CD4-positive, alpha-beta T cell (primary cell): ENCODE data around the gene RBP3. TPM values are rescaled to one million over a fixed set of nuclear protein-coding genes. Genes with fewer than 3 reads are reported as not detected.

Experiments
- ATAC-seq: fragments of 200-7000 bp; cut with Tn5 transposase; one replicate; pipeline ENCODE4 v1.10.0; 2022; ENCODE audit warnings: mild to moderate bottlenecking; ENCODE audit not compliant: poor library complexity
- CTCF ChIA-PET: fragments of 350-600 bp; sonication (Branson Sonifier 250); formaldehyde crosslinking; loops from one replicate; lab custom pipeline; 2021; ENCODE audit warnings: antibody characterized with exemption, inconsistent platforms; lab: Charles Lee
- POLR2A ChIA-PET: fragments of 350-600 bp; sonication (Branson Sonifier 250); formaldehyde crosslinking; loops from one replicate; lab custom pipeline; 2021; ENCODE audit warnings: antibody characterized with exemption, inconsistent platforms; lab: Charles Lee
- DNase-seq, 14 experiments: peaks; one replicate each; pipeline ENCODE4 v3.0.0-alpha.2; 2013 to 2020; ENCODE audit warnings: mixed read lengths in 2 of 14
- H3K27ac ChIP-seq, 2 donors: one replicate each; pipeline versions ENCODE4 v1.5.1 to v1.7.0; 2013; ENCODE audit warnings: low read length in 2 of 2, low read depth in 1 of 2, mild to moderate bottlenecking in 1 of 2
- H3K27me3 ChIP-seq, 2 experiments: 1 replicate in 1 of 2; 2 replicates in 1 of 2; pipeline versions ENCODE4 v1.6.1 to v1.7.0; 2013; ENCODE audit warnings: low read length in 2 of 2, control low read depth in 1 of 2, mild to moderate bottlenecking in 1 of 2, moderate library complexity in 1 of 2; ENCODE audit not compliant: insufficient read depth in 2 of 2, control insufficient read depth in 1 of 2
- H3K36me3 ChIP-seq: one replicate; pipeline ENCODE4 v1.6.1; 2013; ENCODE audit warnings: low read length, control low read depth; ENCODE audit not compliant: insufficient read depth
- H3K4me1 ChIP-seq: one replicate; pipeline ENCODE4 v1.6.1; 2013; ENCODE audit warnings: low read length, control low read depth; ENCODE audit not compliant: insufficient read depth
- H3K4me3 ChIP-seq: one replicate; pipeline ENCODE4 v1.5.1; 2013; ENCODE audit warnings: mild to moderate bottlenecking, low read length, moderate library complexity
- H3K9me3 ChIP-seq, 2 experiments: 1 replicate in 1 of 2; 2 replicates in 1 of 2; pipeline versions ENCODE4 v1.6.1 to v1.7.0; 2013; ENCODE audit warnings: low read length in 2 of 2, mild to moderate bottlenecking in 2 of 2, control low read depth in 1 of 2, moderate library complexity in 1 of 2; ENCODE audit not compliant: control insufficient read depth in 1 of 2, insufficient read depth in 1 of 2
- H3K27ac Mint-ChIP-seq: one replicate; pipeline ENCODE4 v1.8.0; 2020; ENCODE audit warnings: mixed read lengths
- H3K27me3 Mint-ChIP-seq: one replicate; pipeline ENCODE4 v1.8.0; 2021; ENCODE audit warnings: mixed read lengths
- H3K36me3 Mint-ChIP-seq: one replicate; pipeline ENCODE4 v1.8.0; 2021; ENCODE audit warnings: low read depth, mixed read lengths
- H3K4me1 Mint-ChIP-seq: one replicate; pipeline ENCODE4 v1.8.0; 2021; ENCODE audit warnings: low read depth, mixed read lengths
- H3K4me3 Mint-ChIP-seq: one replicate; pipeline ENCODE4 v1.8.0; 2020; ENCODE audit warnings: mild to moderate bottlenecking, mixed read lengths
- H3K9me3 Mint-ChIP-seq: one replicate; pipeline ENCODE4 v1.8.0; 2020; ENCODE audit warnings: mixed read lengths
- intact Hi-C, 2 experiments: fragments of 100-400 bp; cut with DNase I in 1 of 2; cut with micrococcal nuclease in 1 of 2; formaldehyde crosslinking; loops; one replicate each; pipeline versions ENCODE4 v1.15.1 to v1.9.0; 2023 to 2025; cut with DNase I, micrococcal nuclease
- total RNA-seq, 174 experiments: library from RNA in 2 of 174; stranded (reverse) in 2 of 174; gene quantifications; one replicate each; pipeline ENCODE4 v1.2.3 and lab custom pipeline; 2021 to 2026
- TF ChIP-seq, protein P1 (sequence below): fragments of 200-600 bp; IDR thresholded peaks from one replicate; pipeline ENCODE4 v1.8.0; 2022; ENCODE audit warnings: antibody characterized with exemption, mild to moderate bottlenecking

The RBP3 gene
- total RNA-seq, 2 experiments from 2014 or later = not detected

DNA sequence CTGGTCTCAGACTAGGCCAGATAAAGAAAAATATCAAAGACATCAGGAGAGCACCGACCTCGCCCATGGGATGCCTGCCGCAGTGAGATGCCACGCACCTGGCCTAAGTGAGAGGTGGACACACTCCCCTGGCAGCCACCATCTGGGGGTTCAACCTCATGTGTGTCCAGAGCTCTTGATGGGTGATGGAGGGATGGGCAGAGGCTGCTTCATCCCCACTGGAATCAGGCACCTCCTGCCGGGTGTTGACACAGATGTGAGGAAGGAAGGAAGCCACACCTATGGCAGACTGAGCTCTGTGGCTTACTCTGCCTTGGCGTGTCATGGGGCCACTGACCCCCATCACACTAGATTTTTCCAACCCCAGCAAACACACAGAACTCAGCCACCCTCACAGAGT is 24.6 kb downstream of the RBP3 start:
- no peak overlapping the region for H3K4me3 Mint-ChIP-seq
- CTCF ChIA-PET = no interaction called here
- H3K4me1 ChIP-seq = no peaks in the 10 kb centered on the region
- peaks cover 6% of the 10 kb centered on the region for H3K4me1 Mint-ChIP-seq
- H3K27me3 Mint-ChIP-seq = peaks cover 34% of the 10 kb centered on the region
- H3K9me3 ChIP-seq = peaks cover 0 to 7% of the 10 kb centered on the region in 2 experiments
- peaks cover 12 to 17% of the 10 kb centered on the region in 2 experiments for H3K27me3 ChIP-seq
- no peak overlapping the region for H3K27ac ChIP-seq
- no peak overlapping the region for H3K27ac Mint-ChIP-seq
- intact Hi-C loops = no loop called here
- DNase-seq = peak in 1 of 14 experiments; percentile 29
- TF ChIP-seq, protein P1, sequence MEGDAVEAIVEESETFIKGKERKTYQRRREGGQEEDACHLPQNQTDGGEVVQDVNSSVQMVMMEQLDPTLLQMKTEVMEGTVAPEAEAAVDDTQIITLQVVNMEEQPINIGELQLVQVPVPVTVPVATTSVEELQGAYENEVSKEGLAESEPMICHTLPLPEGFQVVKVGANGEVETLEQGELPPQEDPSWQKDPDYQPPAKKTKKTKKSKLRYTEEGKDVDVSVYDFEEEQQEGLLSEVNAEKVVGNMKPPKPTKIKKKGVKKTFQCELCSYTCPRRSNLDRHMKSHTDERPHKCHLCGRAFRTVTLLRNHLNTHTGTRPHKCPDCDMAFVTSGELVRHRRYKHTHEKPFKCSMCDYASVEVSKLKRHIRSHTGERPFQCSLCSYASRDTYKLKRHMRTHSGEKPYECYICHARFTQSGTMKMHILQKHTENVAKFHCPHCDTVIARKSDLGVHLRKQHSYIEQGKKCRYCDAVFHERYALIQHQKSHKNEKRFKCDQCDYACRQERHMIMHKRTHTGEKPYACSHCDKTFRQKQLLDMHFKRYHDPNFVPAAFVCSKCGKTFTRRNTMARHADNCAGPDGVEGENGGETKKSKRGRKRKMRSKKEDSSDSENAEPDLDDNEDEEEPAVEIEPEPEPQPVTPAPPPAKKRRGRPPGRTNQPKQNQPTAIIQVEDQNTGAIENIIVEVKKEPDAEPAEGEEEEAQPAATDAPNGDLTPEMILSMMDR = no peak
- ATAC-seq = no peak
- H3K9me3 Mint-ChIP-seq = no peaks in the 10 kb centered on the region
- no peak overlapping the region for H3K4me3 ChIP-seq
- no peaks in the 10 kb centered on the region for H3K36me3 Mint-ChIP-seq
- no peaks in the 10 kb centered on the region for H3K36me3 ChIP-seq
- POLR2A ChIA-PET = no interaction called here

DNA sequence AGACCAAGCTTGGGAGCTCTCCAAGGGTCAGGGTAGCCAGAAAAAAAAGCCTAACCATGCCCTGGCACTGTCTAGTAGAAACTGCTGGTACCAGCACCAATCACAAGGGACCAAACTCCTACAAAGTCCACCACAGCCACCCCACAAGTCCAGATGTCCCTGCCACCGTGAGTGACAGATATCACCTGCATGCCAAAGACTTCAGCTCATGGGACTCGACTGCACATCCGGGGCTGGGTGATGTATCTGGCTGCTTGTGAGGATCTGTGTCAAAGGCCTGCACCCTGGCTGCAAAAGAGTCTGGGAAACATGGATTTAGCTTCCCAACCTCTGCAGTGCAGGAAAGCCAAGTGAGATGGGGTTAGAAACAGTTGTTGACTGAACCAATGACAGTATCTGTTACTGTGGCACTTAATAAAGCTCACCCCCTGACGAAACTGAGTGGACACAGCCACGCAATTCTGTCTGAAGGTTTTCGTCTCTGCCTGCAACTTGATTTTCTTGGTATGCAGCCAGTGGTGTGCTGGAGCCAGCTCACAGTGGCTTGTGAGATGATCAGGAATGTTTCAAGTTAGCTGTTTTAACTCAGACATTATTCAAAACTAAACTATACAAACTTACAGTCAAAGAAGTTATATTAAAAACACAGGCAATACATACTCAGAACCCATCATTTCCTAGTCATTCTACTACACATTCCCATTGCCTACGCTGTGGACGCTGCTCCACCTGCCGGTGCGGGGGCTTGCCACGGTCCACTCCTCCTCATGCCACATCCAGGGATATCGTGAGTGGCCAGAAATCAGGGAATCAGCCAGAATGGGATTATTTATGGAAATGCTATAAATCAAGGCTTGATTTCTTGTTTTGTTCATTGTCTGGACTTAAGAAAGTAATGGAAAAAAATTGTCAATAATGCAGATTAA is 26.7 kb downstream of the RBP3 start:
- no peak overlapping the region for H3K27ac ChIP-seq
- Mint-ChIP-seq H3K36me3 (no peaks in the 10 kb centered on the region), H3K27ac (no peak overlapping the region), H3K4me1 (peaks cover 7% of the 10 kb centered on the region), H3K27me3 (peaks cover 53% of the 10 kb centered on the region), H3K4me3 (no peak overlapping the region), H3K9me3 (no peaks in the 10 kb centered on the region)
- DNase-seq (no peak), ATAC-seq (no peak)
- no peaks in the 10 kb centered on the region for H3K4me1 ChIP-seq
- H3K36me3 ChIP-seq = no peaks in the 10 kb centered on the region
- intact Hi-C loops = no loop called here
- ChIA-PET POLR2A (no interaction called here), CTCF (interaction anchor here (1.0 kb wide), 1 partner anchor 34 kb away, joined by 4 read pairs; no protein-coding TSS in a partner anchor)
- H3K27me3 ChIP-seq = peaks cover 17 to 24% of the 10 kb centered on the region in 2 experiments
- H3K4me3 ChIP-seq = no peak overlapping the region
- peaks cover 0 to 3% of the 10 kb centered on the region in 2 experiments for H3K9me3 ChIP-seq
- TF ChIP-seq, protein P1 = no peak

DNA sequence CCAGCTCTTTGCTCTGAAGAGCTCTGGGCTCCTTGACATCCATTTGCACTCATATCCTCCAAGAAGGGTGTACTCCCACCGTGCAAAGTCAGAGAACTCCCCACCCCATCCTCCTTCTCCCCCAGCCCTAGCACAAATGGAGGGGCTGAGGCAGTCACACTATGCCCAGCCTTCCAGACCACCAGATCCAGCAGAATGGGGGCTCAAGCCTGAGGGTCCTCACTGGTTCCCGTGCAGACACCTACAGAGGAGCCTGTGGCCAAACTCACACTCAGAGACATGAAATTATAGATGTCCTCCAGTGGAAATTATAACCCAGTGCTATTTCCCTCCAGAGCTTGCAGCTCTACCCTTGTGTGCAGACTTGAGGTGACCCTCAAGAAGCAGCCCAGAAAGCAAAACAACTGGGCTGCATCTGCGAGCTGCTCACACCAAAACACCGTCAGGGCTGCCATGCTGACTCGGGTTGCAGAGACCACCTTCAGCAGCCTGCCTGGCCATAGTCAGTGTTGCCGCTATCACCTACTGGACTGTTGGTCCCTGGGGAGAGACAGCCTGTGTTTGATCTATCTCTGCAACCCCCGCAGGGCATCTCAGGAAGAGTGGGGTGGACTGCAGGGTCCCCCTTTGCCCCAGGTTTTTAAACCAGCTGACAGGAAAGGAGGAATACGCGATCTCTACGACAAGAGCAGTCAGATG is 28.5 kb downstream of the RBP3 start:
- CTCF ChIA-PET = no interaction called here

More for the DNA sequence above, 28.5 kb downstream of the RBP3 start:
- no peak overlapping the region for H3K27ac Mint-ChIP-seq
- no peaks in the 10 kb centered on the region for H3K9me3 Mint-ChIP-seq
- Histone ChIP-seq H3K27me3 (peaks cover 21 to 29% of the 10 kb centered on the region in 2 experiments), H3K4me3 (no peak overlapping the region), H3K4me1 (no peaks in the 10 kb centered on the region), H3K9me3 (peaks cover 0 to 3% of the 10 kb centered on the region in 2 experiments), H3K27ac (no peak overlapping the region), H3K36me3 (no peaks in the 10 kb centered on the region)
- H3K36me3 Mint-ChIP-seq = no peaks in the 10 kb centered on the region
- intact Hi-C loops = no loop called here
- no peak for ATAC-seq
- no peak overlapping the region for H3K4me3 Mint-ChIP-seq
- no peak for DNase-seq
- TF ChIP-seq, protein P1 = no peak
- H3K4me1 Mint-ChIP-seq = peaks cover 7% of the 10 kb centered on the region
- peaks cover 59% of the 10 kb centered on the region for H3K27me3 Mint-ChIP-seq
- POLR2A ChIA-PET = no interaction called here
